Breast epithelium (tissue), 4 donors: ENCODE measurements around the gene CD247. TPM values are rescaled to one million over a fixed set of nuclear protein-coding genes. Genes with fewer than 3 reads are reported as not detected.

Experiments
- DNase-seq, 2 donors: peaks; one replicate each; pipeline ENCODE4 v3.0.0-alpha.2; 2019; ENCODE audit warnings: low spot score in 2 of 2
- H3K27ac ChIP-seq, 2 donors: fragments of 200-600 bp; sonication (generic) in 1 of 2; one replicate each; pipeline ENCODE4 v1.5.1; 2016 to 2019; ENCODE audit warnings: mild to moderate bottlenecking in 1 of 2
- H3K27me3 ChIP-seq, 2 donors: fragments of 200-600 bp; sonication (generic) in 1 of 2; one replicate each; pipeline versions ENCODE4 v1.5.1 to v1.6.0; 2017 to 2019; ENCODE audit warnings: control low read depth in 1 of 2, mild to moderate bottlenecking in 1 of 2
- H3K36me3 ChIP-seq: fragments of 200-600 bp; one replicate; pipeline ENCODE4 v1.5.1; 2019
- H3K4me1 ChIP-seq, 2 donors: fragments of 200-600 bp; sonication (generic); one replicate each; pipeline ENCODE4 v1.5.1; 2016 to 2019; ENCODE audit warnings: control low read depth in 1 of 2
- H3K4me3 ChIP-seq, 3 donors: fragments of 200-600 bp; sonication (generic); 1 replicate in 2 of 3; 2 replicates in 1 of 3; pipeline ENCODE4 v1.5.1; 2016 to 2019; ENCODE audit warnings: mild to moderate bottlenecking in 3 of 3, moderate library complexity in 2 of 3
- H3K9me3 ChIP-seq, 2 donors: fragments of 200-600 bp; sonication (generic) in 1 of 2; one replicate each; pipeline ENCODE4 v1.5.1; 2016 to 2019; ENCODE audit warnings: control low read depth in 1 of 2
- CTCF ChIP-seq, 3 donors: fragments of 450-650 bp; IDR thresholded peaks; one replicate each; pipeline ENCODE4 v1.5.1; 2016 to 2017; ENCODE audit warnings: antibody characterized with exemption in 3 of 3, mild to moderate bottlenecking in 3 of 3, moderate library complexity in 3 of 3
- POLR2A ChIP-seq: fragments of 450-650 bp; IDR thresholded peaks from one replicate; pipeline ENCODE4 v1.6.1; 2016; ENCODE audit warnings: antibody characterized with exemption, mild to moderate bottlenecking, moderate library complexity
- POLR2AphosphoS5 ChIP-seq, 3 donors: sonication (generic); formaldehyde crosslinking; IDR thresholded peaks; one replicate each; pipeline ENCODE4 v1.6.1; 2017; ENCODE audit warnings: antibody characterized with exemption in 3 of 3
- intact Hi-C: fragments of 100-400 bp; cut with DNase I; formaldehyde crosslinking; loops from one replicate; pipeline ENCODE4 v1.15.1; 2023; ENCODE audit warnings: low total_unique reads
- total RNA-seq, 3 donors: library from RNA; depleted of rRNA; stranded (reverse); fragments of >200 nt; gene quantifications; one replicate each; pipeline ENCODE4 v1.1.0, GENCODE V29; 2016

CD247 gene
- total RNA-seq, 3 donors from 2014 or later: 0.80 to 2.0 (median 2.0) TPM

GRCh38 chr1:167428395-167428794, 89.9 kb downstream of the CD247 start:
- no peak for DNase-seq
- TF ChIP-seq POLR2AphosphoS5 (IDR thresholded peaks at IDR 0.05) (no peak), CTCF (IDR thresholded peaks at IDR 0.05) (no peak), POLR2A (no peak)
- Histone ChIP-seq H3K4me1 (no peaks in the 10 kb centered on the region), H3K36me3 (no peaks in the 10 kb centered on the region), H3K4me3 (no peak overlapping the region), H3K9me3 (no peaks in the 10 kb centered on the region), H3K27ac (peak overlapping the region in 1 of 2 donors; percentile 59), H3K27me3 (no peaks in the 10 kb centered on the region)
- intact Hi-C loops: no loop called here

GRCh38 chr1:167427848-167428247, 90.5 kb downstream of the CD247 start:
- no peaks in the 10 kb centered on the region for H3K27me3 ChIP-seq
- no peak for TF ChIP-seq CTCF (IDR thresholded peaks at IDR 0.05)
- TF ChIP-seq POLR2A: no peak
- no peak for TF ChIP-seq POLR2AphosphoS5 (IDR thresholded peaks at IDR 0.05)
- no peak overlapping the region for H3K4me3 ChIP-seq
- no peak for DNase-seq
- H3K4me1 ChIP-seq: no peaks in the 10 kb centered on the region
- no peaks in the 10 kb centered on the region for H3K9me3 ChIP-seq
- H3K36me3 ChIP-seq: no peaks in the 10 kb centered on the region
- intact Hi-C loops: no loop called here
- H3K27ac ChIP-seq: peak overlapping the region in 1 of 2 donors; percentile 59

GRCh38 chr1:167426716-167427115, 91.6 kb downstream of the CD247 start:
- H3K9me3 ChIP-seq: no peaks in the 10 kb centered on the region
- intact Hi-C loops: no loop called here
- no peaks in the 10 kb centered on the region for H3K27me3 ChIP-seq
- no peak overlapping the region for H3K4me3 ChIP-seq
- H3K27ac ChIP-seq: no peak overlapping the region
- no peaks in the 10 kb centered on the region for H3K4me1 ChIP-seq
- no peaks in the 10 kb centered on the region for H3K36me3 ChIP-seq
- no peak for TF ChIP-seq CTCF (IDR thresholded peaks at IDR 0.05)
- TF ChIP-seq POLR2A: no peak
- TF ChIP-seq POLR2AphosphoS5 (IDR thresholded peaks at IDR 0.05): no peak
- no peak for DNase-seq

GRCh38 chr1:167425482-167425881, 92.8 kb downstream of the CD247 start:
- Histone ChIP-seq H3K9me3 (no peaks in the 10 kb centered on the region), H3K4me1 (no peaks in the 10 kb centered on the region)
- intact Hi-C loops: no loop called here

GRCh38 chr1:167423684-167424619, 94.4 kb downstream of the CD247 start:
- Histone ChIP-seq H3K36me3 (no peaks in the 10 kb centered on the region), H3K4me1 (no peaks in the 10 kb centered on the region), H3K4me3 (no peak overlapping the region), H3K9me3 (no peaks in the 10 kb centered on the region), H3K27ac (no peak overlapping the region), H3K27me3 (no peaks in the 10 kb centered on the region)
- DNase-seq: no peak
- intact Hi-C loops: no loop called here
- TF ChIP-seq POLR2A (no peak), POLR2AphosphoS5 (IDR thresholded peaks at IDR 0.05) (no peak), CTCF (IDR thresholded peaks at IDR 0.05) (no peak)

More at GRCh38 chr1:167425482-167425881, 92.8 kb downstream of the CD247 start:
- Histone ChIP-seq H3K4me3 (no peak overlapping the region), H3K27ac (no peak overlapping the region), H3K36me3 (no peaks in the 10 kb centered on the region), H3K27me3 (no peaks in the 10 kb centered on the region)
- DNase-seq: no peak
- TF ChIP-seq POLR2A: no peak
